Spleen (tissue), 7 donors: ENCODE results near the gene YWHAQ.

ENCODE experiments used
- POLR2A ChIP-seq, 3 donors: fragments of 450-650 bp; IDR thresholded peaks; one replicate each; pipeline ENCODE4 v1.5.1; 2017; ENCODE audit warnings: antibody characterized with exemption in 3 of 3, mild to moderate bottlenecking in 1 of 3
- POLR2AphosphoS5 ChIP-seq, 3 donors: sonication (generic); formaldehyde crosslinking; IDR thresholded peaks; one replicate each; pipeline ENCODE4 v1.5.1; 2017; ENCODE audit warnings: antibody characterized with exemption in 3 of 3
- TF ChIP-seq, protein P1 (sequence below), 11 experiments: fragments of 200-600 bp in 7 of 11; fragments of 450-650 bp in 4 of 11; sonication (generic) in 4 of 11; IDR thresholded peaks in 8 of 11; conservative IDR thresholded peaks in 3 of 11; 1 replicate in 7 of 11; 2 replicates in 4 of 11; pipeline versions ENCODE4 v1.4.0 to v1.8.0; 2016 to 2021; ENCODE audit warnings: antibody characterized with exemption in 11 of 11, inconsistent platforms in 4 of 11, mild to moderate bottlenecking in 1 of 11
- donor health status: DM: no; HTN: no; CAD: no; lungs with moderate emphysema.
- donor health status: DM: no; HTN: no; CAD: no.
- donor health status: DM: no; HTN: no; CAD: no.

DNA sequence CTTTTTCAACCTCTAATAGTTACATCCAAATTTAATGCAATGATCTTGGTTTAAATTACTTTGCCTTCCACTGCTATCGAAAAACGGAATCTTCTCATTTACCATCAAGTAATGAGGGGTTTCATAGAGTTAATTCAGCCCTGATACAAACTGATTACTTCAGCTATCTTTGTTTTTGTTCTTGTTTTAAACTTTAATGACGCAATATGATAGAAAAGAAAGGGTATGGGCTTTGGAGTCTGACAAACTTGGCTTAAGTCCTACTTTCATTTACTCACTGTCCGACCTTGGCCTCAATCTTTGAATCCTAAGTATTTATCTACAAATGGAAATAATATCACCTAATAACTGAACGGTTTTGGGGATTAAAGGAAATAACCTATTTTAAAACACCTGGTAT is 91.3 kb downstream of the YWHAQ start:
- TF ChIP-seq, protein P1, sequence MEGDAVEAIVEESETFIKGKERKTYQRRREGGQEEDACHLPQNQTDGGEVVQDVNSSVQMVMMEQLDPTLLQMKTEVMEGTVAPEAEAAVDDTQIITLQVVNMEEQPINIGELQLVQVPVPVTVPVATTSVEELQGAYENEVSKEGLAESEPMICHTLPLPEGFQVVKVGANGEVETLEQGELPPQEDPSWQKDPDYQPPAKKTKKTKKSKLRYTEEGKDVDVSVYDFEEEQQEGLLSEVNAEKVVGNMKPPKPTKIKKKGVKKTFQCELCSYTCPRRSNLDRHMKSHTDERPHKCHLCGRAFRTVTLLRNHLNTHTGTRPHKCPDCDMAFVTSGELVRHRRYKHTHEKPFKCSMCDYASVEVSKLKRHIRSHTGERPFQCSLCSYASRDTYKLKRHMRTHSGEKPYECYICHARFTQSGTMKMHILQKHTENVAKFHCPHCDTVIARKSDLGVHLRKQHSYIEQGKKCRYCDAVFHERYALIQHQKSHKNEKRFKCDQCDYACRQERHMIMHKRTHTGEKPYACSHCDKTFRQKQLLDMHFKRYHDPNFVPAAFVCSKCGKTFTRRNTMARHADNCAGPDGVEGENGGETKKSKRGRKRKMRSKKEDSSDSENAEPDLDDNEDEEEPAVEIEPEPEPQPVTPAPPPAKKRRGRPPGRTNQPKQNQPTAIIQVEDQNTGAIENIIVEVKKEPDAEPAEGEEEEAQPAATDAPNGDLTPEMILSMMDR (IDR thresholded peaks at IDR 0.05 in 8 of 11, conservative IDR thresholded peaks at IDR 0.05 in 3 of 11), result no peak
- no peak for TF ChIP-seq POLR2AphosphoS5 (IDR thresholded peaks at IDR 0.05)
- no peak for TF ChIP-seq POLR2A (IDR thresholded peaks at IDR 0.05)
